ENCODE measurements around the gene ALDH1B1. TPM values are rescaled to one million over a fixed set of nuclear protein-coding genes. Genes with fewer than 3 reads are reported as not detected.

Gene ALDH1B1
- polyA plus RNA-seq, 1 donor (not counting 4 experiments of a cell fraction or from before 2014, with no cell fraction given): 14.4 TPM

- no peak overlapping the region for H3K4me3 ChIP-seq (ENCODE audit: control insufficient read depth in 2 of 3, extremely low read depth in 1 of 3, insufficient read depth in 2 of 3, low read depth in 1 of 3, low read length in 3 of 3)
- dilution Hi-C loops (cut with MboI; ENCODE audit: extremely low pct_ligation_motif_present, low sequenced_read_pairs): no loop called here
Measured at GRCh38 chr9:38406476-38407186, 14.1 kb downstream of the ALDH1B1 start.

GRCh38 chr9:38408719-38409118 lies 16.2 kb downstream of the ALDH1B1 start:
- peaks cover 32% of the 10 kb centered on the region for H3K27me3 ChIP-seq (ENCODE audit: control insufficient read depth, extremely low read depth, insufficient read depth, low read length)
- FAIRE-seq: no peak
- H3K9me3 ChIP-seq (ENCODE audit: control insufficient read depth, low read depth, low read length): no peaks in the 10 kb centered on the region
- H3K9me1 ChIP-seq (ENCODE audit: control insufficient read depth, extremely low read depth, insufficient read depth, low read length): no peaks in the 10 kb centered on the region
- no peak overlapping the region for H3K9ac ChIP-seq (ENCODE audit: control insufficient read depth, extremely low read depth, insufficient read depth, low read length)
- no peaks in the 10 kb centered on the region for H3K4me1 ChIP-seq (ENCODE audit: control insufficient read depth, extremely low read depth, insufficient read depth, low read length)
- H3K27ac ChIP-seq (ENCODE audit: control insufficient read depth, insufficient read depth, low read length): no peak overlapping the region
- dilution Hi-C loops (cut with MboI; ENCODE audit: extremely low pct_ligation_motif_present, low sequenced_read_pairs): no loop called here
- H4K20me1 ChIP-seq (ENCODE audit: control insufficient read depth, extremely low read depth, insufficient read depth, low read length): no peaks in the 10 kb centered on the region
- no peak overlapping the region for H3K4me2 ChIP-seq (ENCODE audit: control insufficient read depth, extremely low read depth, insufficient read depth, low read depth, low read length)
- TF ChIP-seq CTCF (optimal IDR thresholded peaks at IDR 0.05 in 1 of 3, IDR thresholded peaks at IDR 0.05 in 1 of 3, conservative IDR thresholded peaks at IDR 0.05 in 1 of 3; ENCODE audit: extremely low read depth in 1 of 3, insufficient read depth in 2 of 3, low read length in 3 of 3): no peak
- TF ChIP-seq EZH2 (IDR thresholded peaks at IDR 0.05; ENCODE audit: low read length): no peak
- H2AFZ ChIP-seq (ENCODE audit: control insufficient read depth, low read length): no peak overlapping the region
- no peaks in the 10 kb centered on the region for H3K79me2 ChIP-seq (ENCODE audit: control insufficient read depth, insufficient read depth, low read length)
- DNase-seq (ENCODE audit: low read depth, low spot score): no peak
- no peak overlapping the region for H3K4me3 ChIP-seq (ENCODE audit: control insufficient read depth in 2 of 3, extremely low read depth in 1 of 3, insufficient read depth in 2 of 3, low read depth in 1 of 3, low read length in 3 of 3)
- H3K36me3 ChIP-seq (ENCODE audit: control insufficient read depth in 2 of 2, extremely low read depth in 1 of 2, insufficient read depth in 2 of 2, low read length in 2 of 2): no peaks in the 10 kb centered on the region

More at GRCh38 chr9:38406476-38407186, 14.1 kb downstream of the ALDH1B1 start:
- Histone ChIP-seq H3K4me1 (ENCODE audit: control insufficient read depth, extremely low read depth, insufficient read depth, low read length) (no peaks in the 10 kb centered on the region), H3K27ac (ENCODE audit: control insufficient read depth, insufficient read depth, low read length) (no peak overlapping the region), H2AFZ (ENCODE audit: control insufficient read depth, low read length) (no peak overlapping the region), H3K9me3 (ENCODE audit: control insufficient read depth, low read depth, low read length) (no peaks in the 10 kb centered on the region), H4K20me1 (ENCODE audit: control insufficient read depth, extremely low read depth, insufficient read depth, low read length) (no peaks in the 10 kb centered on the region), H3K36me3 (ENCODE audit: control insufficient read depth in 2 of 2, extremely low read depth in 1 of 2, insufficient read depth in 2 of 2, low read length in 2 of 2) (no peaks in the 10 kb centered on the region), H3K4me2 (ENCODE audit: control insufficient read depth, extremely low read depth, insufficient read depth, low read depth, low read length) (no peak overlapping the region), H3K79me2 (ENCODE audit: control insufficient read depth, insufficient read depth, low read length) (no peaks in the 10 kb centered on the region), H3K9ac (ENCODE audit: control insufficient read depth, extremely low read depth, insufficient read depth, low read length) (no peak overlapping the region), H3K9me1 (ENCODE audit: control insufficient read depth, extremely low read depth, insufficient read depth, low read length) (no peaks in the 10 kb centered on the region), H3K27me3 (ENCODE audit: control insufficient read depth, extremely low read depth, insufficient read depth, low read length) (peaks cover 21% of the 10 kb centered on the region)
- TF ChIP-seq CTCF (optimal IDR thresholded peaks at IDR 0.05 in 1 of 3, IDR thresholded peaks at IDR 0.05 in 1 of 3, conservative IDR thresholded peaks at IDR 0.05 in 1 of 3; ENCODE audit: extremely low read depth in 1 of 3, insufficient read depth in 2 of 3, low read length in 3 of 3) (no peak), EZH2 (IDR thresholded peaks at IDR 0.05; ENCODE audit: low read length) (no peak)
- DNase-seq (ENCODE audit: low read depth, low spot score): no peak
- no peak for FAIRE-seq

Measured in keratinocyte (primary cell).